K562 (cell line): ENCODE measurements around the gene TEX53. TPM values are rescaled to one million over a fixed set of nuclear protein-coding genes. Genes with fewer than 3 reads are reported as not detected.

Experiments used
- ATAC-seq: fragments of 200-7000 bp; cut with Tn5 transposase; 3 replicates; pipeline ENCODE4 v1.9.1; 2020; ENCODE audit warnings: moderate library complexity
- BruUV-seq: library from RNA; stranded (reverse); fragments of 400-500 nt; replicated peaks from 2 replicates; lab custom pipeline; 2021; lab: Mats Ljungman, UMichigan
- CTCF ChIA-PET: fragments of 300-600 bp; formaldehyde crosslinking; extraction: SDS; loops from one replicate; lab custom pipeline; 2021; ENCODE audit warnings: low intra/inter-chr PET ratio; lab: Yijun Ruan, JAX
- POLR2A ChIA-PET: fragments of 300-600, 350-650 bp; sonication (Branson Sonifier 250); formaldehyde crosslinking; extraction: SDS; loops from one replicate; lab custom pipeline; 2021; ENCODE audit warnings: antibody characterized with exemption, inconsistent platforms; lab: Yijun Ruan, JAX
- DNase-seq, 4 experiments: peaks; one replicate each; pipeline versions ENCODE4 v3.0.0 to v3.0.0-alpha.2; 2011 to 2018; ENCODE audit warnings: low spot score in 3 of 4, mixed read lengths in 3 of 4; ENCODE audit errors: extremely low read depth in 1 of 4
- FAIRE-seq: peaks from 2 replicates; lab custom pipeline; 2011; peaks lifted over from hg19 to GRCh38; lab: Jason Lieb, UNC
- H2AFZ ChIP-seq: 2 replicates; pipeline ENCODE4 v1.6.0; 2011; ENCODE audit warnings: low read depth, low read length, control low read depth, inconsistent platforms
- H3K27ac ChIP-seq: fragments of 200-600 bp; 3 replicates; pipeline ENCODE4 v1.8.0; 2011; ENCODE audit warnings: low read depth, mild to moderate bottlenecking, control low read depth, inconsistent platforms, low read length, moderate library complexity, mixed read lengths; ENCODE audit errors: extremely low read depth
- H3K27me3 ChIP-seq, 2 experiments: fragments of 300-600 bp in 1 of 2; 2 replicates in 1 of 2; 3 replicates in 1 of 2; pipeline versions ENCODE4 v1.6.0 to v1.8.0; 2011; ENCODE audit warnings: inconsistent platforms in 2 of 2, low read length in 2 of 2, mild to moderate bottlenecking in 1 of 2, mixed read lengths in 1 of 2, moderate library complexity in 1 of 2; ENCODE audit not compliant: control insufficient read depth in 2 of 2, insufficient read depth in 2 of 2
- H3K36me3 ChIP-seq: fragments of 300-600 bp; 3 replicates; pipeline ENCODE4 v1.8.0; 2011; ENCODE audit warnings: mild to moderate bottlenecking, low read length, inconsistent platforms; ENCODE audit not compliant: control insufficient read depth, insufficient read depth
- H3K4me1 ChIP-seq, 2 experiments: fragments of 200-600 bp in 1 of 2; replicated peaks in 1 of 2; 2 replicates in 1 of 2; 3 replicates in 1 of 2; pipeline versions ENCODE4 v1.5.1 to v1.8.0; 2011; ENCODE audit warnings: inconsistent platforms in 2 of 2, low read length in 2 of 2, mild to moderate bottlenecking in 1 of 2, mixed read lengths in 1 of 2, moderate library complexity in 1 of 2; ENCODE audit not compliant: control insufficient read depth in 2 of 2, insufficient read depth in 2 of 2
- H3K4me2 ChIP-seq: 2 replicates; pipeline ENCODE4 v1.6.1; 2011; ENCODE audit warnings: low read length, control low read depth, inconsistent platforms, mixed read lengths; ENCODE audit not compliant: insufficient read depth
- H3K4me3 ChIP-seq: fragments of 200-600 bp; sonication (generic), shearing (Covaris generic); 2 replicates; pipeline ENCODE4 v1.5.1; 2016; ENCODE audit warnings: control low read depth, inconsistent platforms
- H3K79me2 ChIP-seq: fragments of 200-600 bp; 3 replicates; pipeline ENCODE4 v1.8.0; 2011; ENCODE audit warnings: low read length, inconsistent platforms; ENCODE audit not compliant: control insufficient read depth, insufficient read depth
- H3K9ac ChIP-seq, 2 experiments: 2 replicates each; pipeline versions ENCODE4 v1.6.0 to v1.6.1; 2011; ENCODE audit warnings: low read depth in 2 of 2, low read length in 2 of 2, control low read depth in 1 of 2, inconsistent platforms in 1 of 2, mild to moderate bottlenecking in 1 of 2, mixed read lengths in 1 of 2; ENCODE audit not compliant: insufficient read depth in 1 of 2
- H3K9me1 ChIP-seq: one replicate; pipeline ENCODE4 v1.6.0; 2011; ENCODE audit warnings: inconsistent platforms, mild to moderate bottlenecking, low read length, moderate library complexity; ENCODE audit not compliant: control insufficient read depth, insufficient read depth
- H3K9me3 ChIP-seq: replicated peaks from 2 replicates; pipeline ENCODE4 v1.5.1; 2011; ENCODE audit warnings: low read depth, low read length, inconsistent platforms; ENCODE audit not compliant: control insufficient read depth, insufficient read depth
- H4K20me1 ChIP-seq: replicated peaks from 2 replicates; pipeline ENCODE4 v1.6.1; 2011; ENCODE audit warnings: low read length, inconsistent platforms, mixed read lengths; ENCODE audit not compliant: control insufficient read depth, insufficient read depth
- ESRRA ChIP-seq: fragments of 450-650 bp; IDR thresholded peaks from 2 replicates; pipeline ENCODE4 v1.6.1; 2014; ENCODE audit warnings: low read depth, mild to moderate bottlenecking, moderate library complexity, borderline replicate concordance
- FOXK2 ChIP-seq, 2 experiments: fragments of 450-650 bp; IDR thresholded peaks in 1 of 2; conservative IDR thresholded peaks in 1 of 2; 2 replicates each; pipeline ENCODE4 v1.6.1; 2016; ENCODE audit warnings: low read depth in 2 of 2, mild to moderate bottlenecking in 1 of 2
- GTF2F1 ChIP-seq: IDR thresholded peaks from 2 replicates; pipeline ENCODE4 v1.6.1; 2011; ENCODE audit warnings: low read depth, low read length, improper control_type of control experiment
- MAFF ChIP-seq: IDR thresholded peaks from 2 replicates; pipeline ENCODE4 v1.6.1; 2012; ENCODE audit warnings: low read length, improper control_type of control experiment
- MEF2D ChIP-seq: conservative IDR thresholded peaks from 2 replicates; pipeline ENCODE4 v1.6.1; 2016; ENCODE audit warnings: low read depth, missing genetic modification characterization, missing compliant biosample characterization
- PATZ1 ChIP-seq: fragments of 250-450 bp; sonication (Bioruptor Pico); IDR thresholded peaks from 2 replicates; pipeline ENCODE4 v1.5.0; 2020; ENCODE audit warnings: mild to moderate bottlenecking, borderline replicate concordance
- POLR2AphosphoS5 ChIP-seq: IDR thresholded peaks from 2 replicates; pipeline ENCODE4 v1.6.1; 2011; ENCODE audit warnings: mild to moderate bottlenecking, low read depth, low read length, moderate library complexity; ENCODE audit not compliant: control insufficient read depth, insufficient read depth
- RBM34 ChIP-seq: fragments of 200-400 bp; formaldehyde crosslinking; IDR thresholded peaks from 2 replicates; pipeline ENCODE4 v1.6.1; 2018; ENCODE audit warnings: low read length, borderline replicate concordance; ENCODE audit not compliant: insufficient read depth
- SAFB ChIP-seq: fragments of 200-400 bp; formaldehyde crosslinking; IDR thresholded peaks from 2 replicates; pipeline ENCODE4 v1.6.1; 2017; ENCODE audit warnings: low read depth, low read length, borderline replicate concordance
- SRSF3 ChIP-seq: fragments of 200-400 bp; formaldehyde crosslinking; IDR thresholded peaks from 2 replicates; pipeline ENCODE4 v1.6.1; 2016; ENCODE audit warnings: mild to moderate bottlenecking, low read length, moderate library complexity; ENCODE audit not compliant: insufficient read depth
- STAT5A ChIP-seq: IDR thresholded peaks from 2 replicates; pipeline ENCODE4 v1.6.1; 2012; ENCODE audit warnings: low read length, inconsistent platforms, borderline replicate concordance
- ZBTB33 ChIP-seq: sonication (generic); formaldehyde crosslinking; IDR thresholded peaks from 2 replicates; pipeline ENCODE4 v1.8.1; 2023; ENCODE audit warnings: mild to moderate bottlenecking, missing genetic modification reagents
- ZNF395 ChIP-seq: fragments of 200-800 bp; sonication (Bioruptor generic); IDR thresholded peaks from 2 replicates; pipeline ENCODE4 v1.6.1; 2017; ENCODE audit warnings: missing genetic modification characterization, missing compliant biosample characterization
- ZNF444 ChIP-seq: fragments of 250-450 bp; sonication (Bioruptor Pico); IDR thresholded peaks from 2 replicates; pipeline ENCODE4 v1.4.0; 2020; ENCODE audit warnings: mild to moderate bottlenecking, moderate library complexity
- WGBS: fragments of 100-300 bp; shearing (Covaris generic); methylation state at CpG from one replicate; pipeline ENCODE4 v1.1.6; 2016; ENCODE audit warnings: low coverage, mixed read lengths; ENCODE audit not compliant: insufficient coverage; ENCODE audit errors: missing lambda C conversion rate; 5-methylcytosine and 5-hydroxymethylcytosine counted together
- in situ Hi-C: fragments of 300-500 bp; cut with MboI; formaldehyde crosslinking; loops from 4 replicates; pipeline ENCODE4 v1.15.0; 2018; ENCODE audit warnings: inconsistent platforms, mixed read lengths
- intact Hi-C: fragments of 100-400 bp; cut with micrococcal nuclease; formaldehyde crosslinking; loops from 2 replicates; pipeline ENCODE4 v1.14.2; 2022
- polyA plus RNA-seq, 8 experiments: library from polyadenylated mRNA; depleted of rRNA in 4 of 8; stranded (reverse) in 5 of 8; unstranded in 3 of 8; fragments of >200 nt; fragmentation: Nextera tagmentation in 2 of 8; fragmentation: Illumina TruSeq in 1 of 8; extraction: Ambion mirVana in 2 of 8; extraction: Trizol in 1 of 8; gene quantifications; 2 replicates each; pipeline versions ENCODE4 v1.2.1 to v1.2.3, GENCODE V29; 2011 to 2014; ENCODE audit warnings: inconsistent platforms in 1 of 8, missing spikeins in 1 of 8
- total RNA-seq, 7 experiments: library from RNA; depleted of rRNA in 6 of 7; stranded (reverse); fragments of >200 nt in 6 of 7; fragmentation: Illumina TruSeq in 2 of 7; extraction: Trizol in 2 of 7; gene quantifications; 2 replicates each; pipeline versions ENCODE4 v1.2.1 to v1.2.3, GENCODE V29; 2011 to 2021; ENCODE audit warnings: low replicate concordance in 1 of 7

Gene TEX53
- total and polyA plus RNA-seq, 9 of the 15 experiments (the other 6 are each of a cell fraction or from before 2014, with no cell fraction given), result not detected

GRCh38 chr9:114656301-114656700 is 1.3 kb downstream of the TEX53 start:
- Histone ChIP-seq H4K20me1 (no peaks in the 10 kb centered on the region), H3K9me3 (no peaks in the 10 kb centered on the region), H3K27me3 (peaks cover 8 to 35% of the 10 kb centered on the region in 2 experiments; a peak in 4 of 5 replicates), H3K9me1 (no peaks in the 10 kb centered on the region), H3K9ac (peak overlapping the region in 1 of 2 experiments; percentile 37; a peak in 1 of 4 replicates), H3K4me3 (no peak overlapping the region), H3K4me1 (peaks cover 0 to 5% of the 10 kb centered on the region in 2 experiments; a peak in 1 of 5 replicates), H3K4me2 (no peak overlapping the region), H3K36me3 (no peaks in the 10 kb centered on the region), H3K27ac (no peak overlapping the region), H2AFZ (no peak overlapping the region), H3K79me2 (no peaks in the 10 kb centered on the region)
- CTCF ChIA-PET, result interaction anchor here (0.6 kb wide), 1 partner anchor 1265 kb away, joined by 4 read pairs; no protein-coding TSS in a partner anchor
- DNase-seq, result no peak
- BruUV-seq, result no TSS peak
- FAIRE-seq, result no peak
- in situ Hi-C loops, result no loop called here
- WGBS, result 53% methylated on average over 12 of the region's 12 CpGs
- TF ChIP-seq ESRRA (no peak), STAT5A (no peak), GTF2F1 (no peak), POLR2AphosphoS5 (no peak), FOXK2 (conservative IDR thresholded peaks at IDR 0.05 in 1 of 2, IDR thresholded peaks at IDR 0.05 in 1 of 2; ENCODE audit: low read depth in 2 of 2) (no peak), ZNF395 (CRISPR knock-in tag) (no peak), SRSF3 (no peak), ZNF444 (no peak), PATZ1 (CRISPR knock-in tag) (no peak), ZBTB33 (CRISPR knock-in tag) (no peak), SAFB (no peak), RBM34 (no peak), MAFF (no peak), MEF2D (no peak)
- POLR2A ChIA-PET, result interaction anchor here (0.6 kb wide), 1 partner anchor 324 kb away, joined by 3 read pairs; no protein-coding TSS in a partner anchor
- no peak for ATAC-seq
- intact Hi-C loops, result no loop called here
